Ishikawa (cell line): Measurements from ENCODE around the gene SLC6A6.

Experiments
- CEBPB ChIP-seq: IDR thresholded peaks from 2 replicates; pipeline ENCODE4 v1.6.1; 2012
- CREB1 ChIP-seq: IDR thresholded peaks from 2 replicates; pipeline ENCODE4 v1.6.1; 2012; ENCODE audit warnings: low read depth
- EGR1 ChIP-seq: IDR thresholded peaks from 2 replicates; pipeline ENCODE4 v1.6.1; 2012
- EP300 ChIP-seq: IDR thresholded peaks from 2 replicates; pipeline ENCODE4 v1.6.1; 2012; ENCODE audit warnings: borderline replicate concordance
- FOXM1 ChIP-seq: IDR thresholded peaks from 2 replicates; pipeline ENCODE4 v1.6.1; 2012; ENCODE audit warnings: low read depth, borderline replicate concordance
- MAX ChIP-seq: IDR thresholded peaks from 2 replicates; pipeline ENCODE4 v1.6.1; 2012
- NFIC ChIP-seq: IDR thresholded peaks from 2 replicates; pipeline ENCODE4 v1.6.1; 2012
- RAD21 ChIP-seq: IDR thresholded peaks from 2 replicates; pipeline ENCODE4 v1.6.1; 2012; ENCODE audit warnings: low read depth
- REST ChIP-seq: IDR thresholded peaks from 2 replicates; pipeline ENCODE4 v1.6.1; 2012; ENCODE audit warnings: low read depth, mild to moderate bottlenecking
- TCF12 ChIP-seq: IDR thresholded peaks from 2 replicates; pipeline ENCODE4 v1.6.1; 2012; ENCODE audit warnings: low read depth
- TEAD4 ChIP-seq: IDR thresholded peaks from 2 replicates; pipeline ENCODE4 v1.6.1; 2012
- USF1 ChIP-seq: IDR thresholded peaks from 2 replicates; pipeline ENCODE4 v1.6.1; 2012
- YY1 ChIP-seq: IDR thresholded peaks from 2 replicates; pipeline ENCODE4 v1.6.1; 2012; ENCODE audit warnings: low read depth

- no peak for TF ChIP-seq EGR1
- TF ChIP-seq RAD21: peak; percentile 88
- no peak for TF ChIP-seq EP300
- no peak for TF ChIP-seq REST
- TF ChIP-seq FOXM1: no peak
- TF ChIP-seq CEBPB: no peak
- TF ChIP-seq TEAD4: no peak
- no peak for TF ChIP-seq MAX
- no peak for TF ChIP-seq USF1
- no peak for TF ChIP-seq NFIC
- TF ChIP-seq YY1: no peak
- TF ChIP-seq CREB1: no peak
- no peak for TF ChIP-seq TCF12
These were observed 106.8 kb downstream of the SLC6A6 start for GRCh38 chr3:14508966-14509795.
